ENCODE measurements around the gene HSD17B1.

- TF ChIP-seq CTCF (conservative IDR thresholded peaks at IDR 0.05) (no peak), ZFX (IDR thresholded peaks at IDR 0.05) (no peak; the same call in none of the 2 replicates)
Measured at GRCh38 chr17:42566883-42567573, 14.3 kb downstream of the HSD17B1 start, which contains the start of gene MLX.

Measured in C4-2B (cell line).